Right renal pelvis (tissue), 4 donors: ENCODE data around the gene COL25A1. TPM values are rescaled to one million over a fixed set of nuclear protein-coding genes. Genes with fewer than 3 reads are reported as not detected.

Source experiments
- DNase-seq, 4 donors: peaks; one replicate each; pipeline ENCODE4 v3.0.0-alpha.2; 2013; ENCODE audit warnings: low read depth in 4 of 4, low spot score in 3 of 4, missing footprints in 1 of 4
- polyA plus RNA-seq, 4 donors: library from polyadenylated mRNA; unstranded; fragments of 120-200 nt; gene quantifications; one replicate each; pipeline ENCODE4 v1.2.1, GENCODE V29; 2013; ENCODE audit not compliant: insufficient read length in 4 of 4

COL25A1 gene
- polyA plus RNA-seq, 4 donors: 11.9 to 23.9 (median 17.1) TPM

GRCh38 chr4:108788731-108789130 lies 513.7 kb downstream of the COL25A1 start:
- no peak for DNase-seq

GRCh38 chr4:108787724-108788123 lies 514.7 kb downstream of the COL25A1 start:
- DNase-seq: no peak

- DNase-seq: no peak
Measured at GRCh38 chr4:108787106-108787505, 515.4 kb downstream of the COL25A1 start.

- DNase-seq: no peak
Measured at GRCh38 chr4:108786351-108786750, 516.1 kb downstream of the COL25A1 start.

- DNase-seq: no peak
Measured at GRCh38 chr4:108783665-108784463, 518.6 kb downstream of the COL25A1 start.

GRCh38 chr4:108779958-108780357 lies 522.5 kb downstream of the COL25A1 start:
- DNase-seq: no peak

GRCh38 chr4:108777388-108777787 lies 525.1 kb downstream of the COL25A1 start:
- no peak for DNase-seq

- no peak for DNase-seq
Measured at GRCh38 chr4:108775921-108776320, 526.5 kb downstream of the COL25A1 start.

- DNase-seq: no peak
Measured at GRCh38 chr4:108774809-108775530, 527.5 kb downstream of the COL25A1 start.

- DNase-seq: no peak
Measured at GRCh38 chr4:108772402-108772801, 530.1 kb downstream of the COL25A1 start.

- DNase-seq: no peak
Measured at GRCh38 chr4:108766058-108766457, 536.4 kb downstream of the COL25A1 start.

- no peak for DNase-seq
Measured at GRCh38 chr4:108763986-108764385, 538.5 kb downstream of the COL25A1 start.

GRCh38 chr4:108763226-108763593 lies 539.2 kb downstream of the COL25A1 start:
- DNase-seq: no peak

GRCh38 chr4:108762559-108763225 lies 539.8 kb downstream of the COL25A1 start, which contains the start of gene ETNPPL:
Gene ETNPPL (minus strand): TSS chr4:108763053. CDS start chr4:108762898, 155 bp downstream.
- DNase-seq: peak in 3 of 4 donors; percentile 25 to 31 (median 26)

Other genes with a start within 250 kb of the COL25A1 start
- 10 to 100 TPM; 39.9 to 46.8 (median 45.9) TPM for gene SEC24B, start 131.2 kb upstream of the COL25A1 start, polyA plus RNA-seq